GM18498 (cell line): Measurements from ENCODE around the gene DNAH10.

ENCODE experiments used
- ATAC-seq: cut with Tn5 transposase; IDR thresholded peaks from one replicate; pipeline ENCODE4 v1.9.1; 2021; ENCODE audit warnings: mild to moderate bottlenecking, moderate library complexity; ENCODE audit not compliant: unreplicated experiment

The DNAH10 gene

DNA sequence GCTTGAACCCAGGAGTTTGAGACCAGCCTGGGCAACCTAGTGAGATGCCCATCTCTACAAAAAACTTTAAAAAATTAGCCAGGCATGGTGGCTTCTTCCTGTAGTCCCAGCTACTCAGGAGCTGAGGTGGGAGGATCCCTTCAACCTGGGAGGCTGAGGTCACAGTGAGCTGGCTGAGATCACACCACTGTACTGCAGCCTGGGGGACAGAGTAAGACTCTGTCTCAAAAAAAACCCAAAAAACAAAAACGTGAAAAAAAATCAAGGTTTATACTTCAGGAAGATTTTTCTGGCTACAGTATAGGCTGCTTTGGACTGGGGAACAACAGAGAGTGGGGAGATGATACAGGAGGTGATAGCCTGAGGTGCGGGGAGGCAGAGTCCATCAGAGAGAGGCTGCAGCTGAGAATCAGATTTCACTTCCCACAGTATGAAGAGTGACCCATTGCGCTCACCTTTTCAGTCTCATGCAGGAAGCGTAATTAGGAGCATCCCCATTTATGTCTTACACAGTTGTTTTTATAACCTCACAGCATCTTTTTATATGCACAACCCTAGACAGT, 28.9 kb downstream of the DNAH10 start:
- no peak for ATAC-seq

- no peak for ATAC-seq
These were observed 31.9 kb downstream of the DNAH10 start for GRCh38 chr12:123794027-123794426.

DNA sequence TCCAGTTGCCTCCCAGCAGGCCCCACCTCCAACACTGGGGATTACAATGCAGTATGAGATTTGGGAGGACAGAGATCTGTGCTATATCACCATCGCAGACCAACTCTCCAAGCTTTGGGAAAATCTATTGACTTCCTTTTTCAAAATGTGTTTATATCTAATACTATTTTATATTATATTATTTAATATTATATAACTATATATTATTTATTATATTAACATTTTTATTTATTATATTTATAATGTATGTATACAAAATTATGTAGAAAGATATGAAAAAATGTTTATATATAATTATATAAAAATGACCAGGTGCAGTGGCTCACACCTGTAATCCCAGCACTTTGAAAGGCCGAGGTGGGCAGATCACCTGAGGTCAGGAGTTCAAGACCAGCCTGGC, 36.4 kb downstream of the DNAH10 start:
- ATAC-seq: no peak

- ATAC-seq: no peak
These were observed 37.1 kb downstream of the DNAH10 start for GRCh38 chr12:123799227-123799626.

- ATAC-seq: no peak
These were observed 39.6 kb downstream of the DNAH10 start for GRCh38 chr12:123801573-123802178.

DNA sequence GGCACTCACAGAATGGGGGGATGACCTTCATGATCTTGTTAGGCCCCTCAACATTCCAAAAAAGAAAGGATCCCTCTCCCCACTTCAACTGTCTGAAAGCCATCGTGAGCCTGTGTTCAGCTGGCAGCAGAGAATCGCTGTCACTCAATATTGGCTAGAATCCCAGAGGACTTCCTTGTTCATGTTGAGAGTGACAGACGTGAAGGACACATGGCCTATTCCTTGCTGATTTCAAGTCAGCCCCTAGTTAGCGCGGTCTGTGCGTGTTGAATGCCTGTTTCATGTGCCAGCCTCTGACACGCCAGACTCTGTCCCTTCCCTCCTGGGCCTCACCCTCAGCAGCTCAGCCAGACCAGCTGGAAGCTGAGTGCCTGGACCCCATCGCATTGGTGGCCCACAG, 43.1 kb downstream of the DNAH10 start:
- no peak for ATAC-seq

DNA sequence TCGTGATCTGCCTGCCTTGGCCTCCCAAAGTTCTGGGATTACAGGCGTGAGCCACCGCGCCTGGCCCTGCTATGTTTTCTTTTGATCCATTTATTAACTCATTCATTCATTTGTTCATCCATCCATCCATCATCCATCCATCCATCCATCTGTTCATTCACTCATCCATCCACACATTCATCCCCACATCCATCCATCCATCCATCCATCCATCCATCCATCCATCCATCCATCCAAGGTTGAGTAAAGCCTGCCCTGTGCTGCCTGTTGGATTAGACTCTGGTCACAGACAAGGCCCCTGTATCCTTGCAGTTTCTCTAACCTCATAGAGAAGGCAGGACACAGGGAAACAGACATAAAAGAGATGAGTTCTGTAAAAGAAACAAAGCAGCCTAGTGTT, 44.9 kb downstream of the DNAH10 start:
- ATAC-seq: no peak

DNA sequence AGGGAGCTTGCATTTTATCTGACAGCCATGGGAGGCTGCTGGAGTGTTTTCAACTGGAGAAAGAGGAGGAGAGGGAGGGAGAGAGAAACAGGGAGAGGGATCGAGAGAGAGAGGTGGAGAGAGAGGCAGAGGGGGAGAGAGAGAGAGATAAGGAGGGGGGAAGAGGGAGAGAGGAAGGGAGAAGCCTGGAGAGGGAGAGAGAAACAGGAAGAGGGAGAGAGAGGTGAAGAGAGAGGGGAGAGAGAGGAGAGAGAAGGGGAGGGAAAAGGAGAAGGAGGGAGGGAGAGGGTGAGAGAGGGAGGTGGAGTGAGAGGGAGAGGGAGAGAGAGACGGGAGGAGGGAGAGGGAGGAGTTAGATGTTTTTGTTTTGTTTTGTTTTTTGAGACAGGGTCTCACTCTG, 45.6 kb downstream of the DNAH10 start:
- ATAC-seq: no peak

DNA sequence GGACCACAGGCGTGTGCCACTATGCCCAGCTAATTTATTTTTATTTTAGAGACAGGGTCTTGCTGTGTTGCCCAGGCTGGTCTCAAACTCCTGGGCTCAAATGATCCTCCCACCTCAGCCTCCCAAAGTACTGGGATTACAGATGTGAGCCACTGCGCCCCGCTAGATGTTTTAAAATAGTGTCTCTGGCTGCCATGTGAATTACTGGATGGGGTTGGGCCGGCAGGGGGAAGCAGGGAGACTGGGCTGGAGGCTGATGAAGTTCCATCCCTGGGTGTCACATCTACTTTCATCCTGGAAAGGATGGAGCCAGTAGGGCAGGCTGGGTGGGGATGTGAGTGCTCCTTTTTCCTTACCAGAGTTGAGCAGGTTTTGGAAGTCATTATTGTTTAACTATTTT, 46.1 kb downstream of the DNAH10 start:
- ATAC-seq: no peak

GRCh38 chr12:123813349-123813748, 51.2 kb downstream of the DNAH10 start:
- no peak for ATAC-seq

DNA sequence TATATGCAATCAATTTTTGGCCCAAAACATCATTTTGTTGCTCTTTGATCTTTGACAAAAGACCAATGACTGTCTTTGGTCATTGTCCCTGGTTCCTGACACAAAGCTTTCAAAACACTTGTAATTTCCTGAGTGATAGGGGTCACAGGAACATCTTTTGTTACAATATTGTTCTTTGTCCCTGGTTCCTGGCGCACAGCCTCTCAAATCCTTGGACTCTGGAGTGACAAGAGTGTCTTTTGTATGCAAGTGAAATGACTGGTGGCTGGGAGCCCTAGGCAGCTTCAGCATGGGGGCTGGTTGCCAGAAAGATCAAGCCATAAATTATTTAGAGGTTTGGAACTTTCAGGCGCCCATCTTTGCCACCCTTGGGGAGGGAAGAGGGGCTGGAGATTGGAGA, 53.9 kb downstream of the DNAH10 start:
- no peak for ATAC-seq

- ATAC-seq: no peak
These were observed 54.9 kb downstream of the DNAH10 start for GRCh38 chr12:123816896-123817537.

DNA sequence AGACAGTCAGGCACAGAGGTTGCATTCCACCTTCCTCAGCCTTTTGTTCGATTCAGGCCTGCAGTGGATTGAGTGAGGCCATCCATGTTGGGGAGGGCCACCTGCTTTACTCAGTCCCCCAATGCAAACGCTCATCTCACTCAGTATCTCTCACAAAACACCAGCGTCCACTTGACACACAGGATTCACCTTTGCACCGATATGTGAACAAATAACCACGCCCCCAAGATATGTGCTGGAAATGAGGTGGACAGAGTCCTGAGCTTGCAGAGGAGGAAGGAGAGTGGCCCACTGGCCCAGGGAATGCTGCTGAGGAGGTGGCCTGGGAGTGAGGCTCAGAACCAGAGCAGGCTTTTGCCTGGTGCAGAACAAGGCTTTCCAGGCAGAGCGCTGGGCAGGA, 60.7 kb downstream of the DNAH10 start:
- no peak for ATAC-seq

- ATAC-seq: no peak
These were observed 66.0 kb downstream of the DNAH10 start for GRCh38 chr12:123828120-123828519.

DNA sequence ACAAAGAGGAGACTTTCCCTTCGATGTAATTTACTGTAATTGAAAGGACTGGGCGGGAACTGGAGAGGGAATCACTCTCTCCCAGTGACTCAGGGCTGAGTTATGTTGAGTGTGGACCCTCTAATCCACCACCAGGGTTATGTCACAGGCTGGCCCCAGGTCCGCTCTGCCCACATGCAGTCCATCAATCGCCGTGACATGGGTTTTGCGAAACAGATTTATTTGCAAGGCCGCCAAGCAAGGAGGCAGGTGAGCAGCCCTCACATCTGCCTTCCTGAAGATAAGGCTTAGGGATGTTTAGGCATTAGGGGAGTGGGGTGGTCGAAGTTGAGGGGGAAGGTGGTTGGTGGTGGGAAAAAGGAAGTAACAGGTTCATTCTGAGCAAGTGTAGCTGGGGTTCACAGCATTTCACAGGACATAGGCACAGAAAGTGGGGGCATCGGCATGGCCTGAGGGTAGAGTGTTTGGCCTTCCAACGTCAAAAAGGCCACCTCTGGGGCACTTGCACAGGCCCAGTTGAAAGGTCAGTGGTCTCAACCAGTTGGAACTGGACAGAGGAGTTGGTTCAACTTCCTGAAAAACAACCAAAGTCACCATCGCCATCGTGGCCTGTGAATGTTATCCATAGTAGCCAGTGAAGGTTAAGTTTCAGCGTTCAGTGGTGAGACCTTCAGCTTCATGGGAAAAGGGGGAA, 66.9 kb downstream of the DNAH10 start:
- no peak for ATAC-seq

DNA sequence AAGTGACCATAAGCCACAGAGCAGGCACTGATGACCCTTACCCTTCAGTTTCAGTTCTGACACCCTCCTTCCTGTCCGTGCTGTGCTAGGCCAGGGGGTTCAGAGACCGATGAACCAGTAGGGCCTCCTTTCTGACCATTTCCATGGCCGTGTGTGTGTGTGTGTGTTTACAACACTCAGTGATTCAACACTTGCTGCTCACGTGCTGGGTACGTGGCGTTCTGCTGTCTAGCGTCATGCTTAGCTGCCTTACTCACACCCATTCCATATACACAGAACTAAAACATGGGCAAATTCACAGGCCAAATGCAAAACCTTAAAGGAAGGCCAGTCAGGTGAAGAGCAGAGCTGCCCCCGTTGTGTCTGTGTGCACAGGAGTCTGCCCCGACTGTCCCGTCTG, 67.5 kb downstream of the DNAH10 start:
- ATAC-seq: no peak

DNA sequence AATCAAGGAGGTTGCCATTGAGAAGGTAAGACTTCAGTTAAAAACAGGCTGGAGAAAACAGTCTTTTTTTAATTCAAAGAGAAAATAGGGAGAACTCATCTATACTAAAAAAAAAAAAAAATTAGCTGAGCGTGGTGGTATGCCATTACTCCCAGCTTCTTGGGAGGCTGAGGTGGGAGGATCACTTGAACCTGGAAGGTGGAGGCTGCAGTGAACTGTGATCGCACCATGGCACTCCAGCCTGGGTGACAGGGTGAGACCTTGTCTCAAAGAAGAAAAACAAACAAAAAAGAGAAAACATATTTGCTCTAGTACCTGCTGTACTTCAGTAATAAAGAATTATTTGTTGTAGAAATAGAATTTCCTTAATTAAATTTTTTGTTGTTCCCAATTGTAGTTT, 68.6 kb downstream of the DNAH10 start:
- ATAC-seq: no peak

DNA sequence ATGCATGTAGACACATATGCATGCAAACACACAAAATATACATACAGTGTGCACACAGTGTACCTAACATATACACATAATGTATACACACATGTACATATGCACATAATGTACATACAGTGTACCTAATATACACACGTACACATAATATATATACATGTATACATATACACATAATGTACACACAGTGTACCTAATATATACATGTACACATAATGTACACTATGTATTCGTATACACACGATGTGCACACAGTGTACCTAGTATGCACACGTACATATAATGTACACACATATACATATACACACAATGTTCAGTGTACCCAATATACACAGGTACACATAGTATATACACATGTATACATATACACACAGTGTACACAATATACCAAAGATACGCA, 70.0 kb downstream of the DNAH10 start:
- ATAC-seq: no peak

DNA sequence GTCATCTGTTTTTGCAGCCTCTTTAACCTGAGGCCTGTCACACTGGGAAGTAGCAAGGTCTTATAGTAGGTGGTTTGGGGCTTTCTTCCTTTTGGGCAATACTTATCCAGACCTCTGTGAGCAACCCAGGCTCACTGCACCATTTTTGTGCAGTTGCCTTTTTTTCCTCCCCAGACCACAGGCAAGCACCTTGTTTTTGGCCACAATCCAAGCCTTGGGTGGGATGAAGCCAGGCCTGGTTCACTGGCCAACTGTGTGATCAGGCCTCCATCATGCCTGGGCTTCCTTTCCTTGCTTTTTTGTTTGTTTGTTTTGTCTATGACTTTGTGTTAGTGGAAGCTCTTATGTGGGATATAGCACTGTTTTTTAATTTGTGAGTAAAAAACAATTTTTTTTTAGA, 71.7 kb downstream of the DNAH10 start:
- ATAC-seq: no peak

DNA sequence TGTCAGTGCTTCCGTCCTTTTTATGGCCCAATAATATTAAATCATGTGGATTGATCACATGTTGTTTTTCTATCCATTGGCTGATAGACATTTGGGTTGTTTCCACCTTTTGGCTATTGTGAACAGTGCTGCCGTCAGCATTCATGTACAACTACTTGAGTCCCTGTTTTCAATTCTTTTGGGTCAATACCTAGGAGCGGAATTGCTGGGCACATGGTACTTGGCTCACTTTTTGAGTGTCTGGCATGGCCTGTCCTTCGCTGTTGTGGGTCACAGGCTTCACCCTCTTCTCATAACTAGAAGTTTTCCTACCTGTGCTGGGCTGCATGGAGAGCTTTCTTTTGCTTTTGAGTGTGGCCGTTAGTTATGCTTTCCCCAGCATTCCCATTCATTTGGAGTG, 72.7 kb downstream of the DNAH10 start:
- no peak for ATAC-seq

DNA sequence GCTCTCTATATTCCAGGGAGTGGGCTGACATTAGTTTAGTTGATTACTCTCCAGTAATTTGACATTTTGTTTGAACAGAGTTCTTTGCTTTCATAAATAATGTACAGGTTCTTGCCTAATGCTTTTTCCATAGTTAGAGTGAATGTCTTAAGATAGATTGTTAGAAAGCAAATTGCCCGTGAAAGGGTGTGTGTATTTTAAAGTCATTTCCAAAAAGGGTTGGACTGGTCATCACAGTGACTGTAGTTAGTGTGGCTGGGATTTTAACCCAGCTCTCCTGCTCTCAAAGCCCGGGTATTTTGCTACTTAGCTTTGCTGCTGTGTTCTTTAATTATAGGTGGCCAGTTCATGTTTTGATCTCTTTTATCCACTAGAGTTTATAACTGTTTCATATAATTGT, 74.2 kb downstream of the DNAH10 start:
- no peak for ATAC-seq

GRCh38 chr12:123839826-123840225, 77.7 kb downstream of the DNAH10 start:
- ATAC-seq: no peak
